Uterus (tissue), 2 donors: ENCODE measurements around the gene DNMT3A.
A peak's percentile ranks its signal among the peaks of the same experiment; 100 is the strongest.

Source experiments
- CTCF ChIP-seq, 4 experiments: fragments of 200-600 bp in 2 of 4; fragments of 450-650 bp in 2 of 4; sonication (generic) in 2 of 4; IDR thresholded peaks; one replicate each; pipeline ENCODE4 v1.5.1; 2016 to 2019; ENCODE audit warnings: antibody characterized with exemption in 4 of 4, mild to moderate bottlenecking in 2 of 4, moderate library complexity in 1 of 4
- POLR2A ChIP-seq, 2 donors: fragments of 450-650 bp; IDR thresholded peaks; one replicate each; pipeline ENCODE4 v1.6.1; 2016; ENCODE audit warnings: antibody characterized with exemption in 2 of 2, mild to moderate bottlenecking in 1 of 2, moderate library complexity in 1 of 2

DNA sequence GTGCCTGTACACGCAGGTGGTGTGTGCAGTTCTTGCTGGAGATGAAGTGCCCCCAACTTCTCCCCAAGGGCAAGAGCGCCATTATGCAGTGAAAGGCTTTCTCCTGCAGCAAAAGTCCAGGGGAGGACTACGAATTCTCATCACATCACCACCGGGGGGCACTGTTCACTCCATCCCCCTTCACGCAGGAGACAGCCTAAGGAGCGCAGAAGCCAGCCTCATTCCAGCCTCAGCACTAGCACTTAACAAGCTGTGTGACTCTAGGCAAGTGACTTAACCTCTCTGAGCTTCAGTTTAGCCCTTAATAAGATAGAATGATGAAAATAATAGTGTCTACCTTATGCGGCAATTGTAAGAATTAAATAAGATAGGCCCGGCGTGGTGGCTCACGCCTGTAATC is 32.3 kb downstream of the DNMT3A start:
- TF ChIP-seq CTCF (IDR thresholded peaks at IDR 0.05) = peak in 3 of 4 experiments; percentile 12 to 27 (median 26)
- TF ChIP-seq POLR2A (IDR thresholded peaks at IDR 0.05) = no peak
